K562 (cell line): ENCODE data around the gene OR1D2. TPM values are rescaled to one million over a fixed set of nuclear protein-coding genes. Genes with fewer than 3 reads are reported as not detected.

Source experiments
- MYNN ChIP-seq, 2 experiments: sonication (generic); formaldehyde crosslinking in 1 of 2; IDR thresholded peaks; 2 replicates each; pipeline versions ENCODE4 v1.5.0 to v1.6.1; 2016 to 2020; ENCODE audit warnings: antibody characterized with exemption in 1 of 2, missing genetic modification reagents in 1 of 2
- POLR2B ChIP-seq: fragments of 450-650 bp; IDR thresholded peaks from 2 replicates; pipeline ENCODE4 v1.6.1; 2018; ENCODE audit warnings: low read depth; ENCODE audit not compliant: partially characterized antibody
- ZNF707 ChIP-seq: fragments of 250-450 bp; sonication (Bioruptor Pico); conservative IDR thresholded peaks from 2 replicates; pipeline ENCODE4 v1.8.0; 2022; ENCODE audit warnings: inconsistent platforms, mild to moderate bottlenecking, moderate library complexity
- polyA plus RNA-seq, 8 experiments: library from polyadenylated mRNA; depleted of rRNA in 4 of 8; stranded (reverse) in 5 of 8; unstranded in 3 of 8; fragments of >200 nt; fragmentation: Nextera tagmentation in 2 of 8; fragmentation: Illumina TruSeq in 1 of 8; extraction: Ambion mirVana in 2 of 8; extraction: Trizol in 1 of 8; gene quantifications; 2 replicates each; pipeline versions ENCODE4 v1.2.1 to v1.2.3, GENCODE V29; 2011 to 2014; ENCODE audit warnings: inconsistent platforms in 1 of 8, missing spikeins in 1 of 8
- total RNA-seq, 7 experiments: library from RNA; depleted of rRNA in 6 of 7; stranded (reverse); fragments of >200 nt in 6 of 7; fragmentation: Illumina TruSeq in 2 of 7; extraction: Trizol in 2 of 7; gene quantifications; 2 replicates each; pipeline versions ENCODE4 v1.2.1 to v1.2.3, GENCODE V29; 2011 to 2021; ENCODE audit warnings: low replicate concordance in 1 of 7
- TF ChIP-seq, protein P1 (sequence below), 2 experiments: fragments of 450-650 bp in 1 of 2; sonication (generic) in 1 of 2; formaldehyde crosslinking in 1 of 2; IDR thresholded peaks; 2 replicates each; pipeline versions ENCODE4 v1.7.1 to v1.9.0; 2016 to 2022; ENCODE audit warnings: inconsistent platforms in 1 of 2, mild to moderate bottlenecking in 1 of 2, missing genetic modification reagents in 1 of 2
- TF ChIP-seq, protein P2 (sequence below), 2 experiments: IDR thresholded peaks in 1 of 2; conservative IDR thresholded peaks in 1 of 2; 2 replicates each; pipeline ENCODE4 v1.6.1; 2016; ENCODE audit warnings: low read depth in 2 of 2, mild to moderate bottlenecking in 1 of 2, missing compliant biosample characterization in 1 of 2, missing genetic modification characterization in 1 of 2, moderate library complexity in 1 of 2

The OR1D2 gene
- total and polyA plus RNA-seq, 9 of the 15 experiments (the other 6 are each of a cell fraction or from before 2014, with no cell fraction given), result not detected

DNA sequence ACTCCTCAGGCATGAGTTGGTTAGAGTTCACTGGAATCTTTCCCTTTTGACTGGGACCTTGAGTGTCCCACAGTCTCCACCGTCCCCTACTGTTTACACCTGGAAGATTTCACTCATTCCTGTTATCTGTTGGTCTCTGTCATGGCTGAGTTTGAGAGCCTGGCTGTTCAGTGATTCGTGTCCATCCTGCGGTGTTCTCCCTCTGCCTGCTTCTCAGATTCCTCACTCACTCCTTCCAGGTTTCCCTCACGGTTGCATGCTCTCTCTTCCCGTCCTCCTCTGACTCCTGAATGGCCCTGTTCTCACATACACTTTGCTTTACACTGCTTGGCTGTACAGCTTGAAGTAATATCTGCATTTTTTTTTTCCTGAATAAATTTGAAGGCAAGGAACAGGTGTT is 65.3 kb downstream of the OR1D2 start (continued):
- TF ChIP-seq, protein P1, sequence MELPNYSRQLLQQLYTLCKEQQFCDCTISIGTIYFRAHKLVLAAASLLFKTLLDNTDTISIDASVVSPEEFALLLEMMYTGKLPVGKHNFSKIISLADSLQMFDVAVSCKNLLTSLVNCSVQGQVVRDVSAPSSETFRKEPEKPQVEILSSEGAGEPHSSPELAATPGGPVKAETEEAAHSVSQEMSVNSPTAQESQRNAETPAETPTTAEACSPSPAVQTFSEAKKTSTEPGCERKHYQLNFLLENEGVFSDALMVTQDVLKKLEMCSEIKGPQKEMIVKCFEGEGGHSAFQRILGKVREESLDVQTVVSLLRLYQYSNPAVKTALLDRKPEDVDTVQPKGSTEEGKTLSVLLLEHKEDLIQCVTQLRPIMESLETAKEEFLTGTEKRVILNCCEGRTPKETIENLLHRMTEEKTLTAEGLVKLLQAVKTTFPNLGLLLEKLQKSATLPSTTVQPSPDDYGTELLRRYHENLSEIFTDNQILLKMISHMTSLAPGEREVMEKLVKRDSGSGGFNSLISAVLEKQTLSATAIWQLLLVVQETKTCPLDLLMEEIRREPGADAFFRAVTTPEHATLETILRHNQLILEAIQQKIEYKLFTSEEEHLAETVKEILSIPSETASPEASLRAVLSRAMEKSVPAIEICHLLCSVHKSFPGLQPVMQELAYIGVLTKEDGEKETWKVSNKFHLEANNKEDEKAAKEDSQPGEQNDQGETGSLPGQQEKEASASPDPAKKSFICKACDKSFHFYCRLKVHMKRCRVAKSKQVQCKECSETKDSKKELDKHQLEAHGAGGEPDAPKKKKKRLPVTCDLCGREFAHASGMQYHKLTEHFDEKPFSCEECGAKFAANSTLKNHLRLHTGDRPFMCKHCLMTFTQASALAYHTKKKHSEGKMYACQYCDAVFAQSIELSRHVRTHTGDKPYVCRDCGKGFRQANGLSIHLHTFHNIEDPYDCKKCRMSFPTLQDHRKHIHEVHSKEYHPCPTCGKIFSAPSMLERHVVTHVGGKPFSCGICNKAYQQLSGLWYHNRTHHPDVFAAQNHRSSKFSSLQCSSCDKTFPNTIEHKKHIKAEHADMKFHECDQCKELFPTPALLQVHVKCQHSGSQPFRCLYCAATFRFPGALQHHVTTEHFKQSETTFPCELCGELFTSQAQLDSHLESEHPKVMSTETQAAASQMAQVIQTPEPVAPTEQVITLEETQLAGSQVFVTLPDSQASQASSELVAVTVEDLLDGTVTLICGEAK (IDR thresholded peaks at IDR 0.05), result no peak
- TF ChIP-seq, protein P1 (CRISPR knock-in tag; IDR thresholded peaks at IDR 0.05), result no peak
- TF ChIP-seq MYNN (IDR thresholded peaks at IDR 0.05), result no peak
- no peak for TF ChIP-seq MYNN (CRISPR knock-in tag; IDR thresholded peaks at IDR 0.05)
- TF ChIP-seq ZNF707 (CRISPR knock-in tag), result no peak
- TF ChIP-seq POLR2B, result no peak
- TF ChIP-seq, protein P2, sequence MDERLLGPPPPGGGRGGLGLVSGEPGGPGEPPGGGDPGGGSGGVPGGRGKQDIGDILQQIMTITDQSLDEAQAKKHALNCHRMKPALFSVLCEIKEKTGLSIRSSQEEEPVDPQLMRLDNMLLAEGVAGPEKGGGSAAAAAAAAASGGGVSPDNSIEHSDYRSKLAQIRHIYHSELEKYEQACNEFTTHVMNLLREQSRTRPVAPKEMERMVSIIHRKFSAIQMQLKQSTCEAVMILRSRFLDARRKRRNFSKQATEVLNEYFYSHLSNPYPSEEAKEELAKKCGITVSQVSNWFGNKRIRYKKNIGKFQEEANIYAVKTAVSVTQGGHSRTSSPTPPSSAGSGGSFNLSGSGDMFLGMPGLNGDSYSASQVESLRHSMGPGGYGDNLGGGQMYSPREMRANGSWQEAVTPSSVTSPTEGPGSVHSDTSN (CRISPR knock-in tag; IDR thresholded peaks at IDR 0.05; ENCODE audit: low read depth), result no peak
- TF ChIP-seq, protein P2 (tag; conservative IDR thresholded peaks at IDR 0.05; ENCODE audit: low read depth), result no peak
- TF ChIP-seq, all 486 proteins: peak for 0

Other genes with a start within 250 kb of the OR1D2 start
- gene OR1D5, start 40.8 kb downstream of the OR1D2 start, total RNA-seq (2014; rRNA removed), result not detected in 2 replicates
- gene OR1D5, start 40.8 kb downstream of the OR1D2 start, total RNA-seq (2014; rRNA removed; fragmentation: Illumina TruSeq; extraction: Trizol), result not detected in 2 replicates
- not detected in 2 replicates for gene OR1D5, start 40.8 kb downstream of the OR1D2 start, total RNA-seq (2015; rRNA removed; fragmentation: Illumina TruSeq; extraction: Trizol)
- not detected in 2 replicates for gene OR1D5, start 40.8 kb downstream of the OR1D2 start, total RNA-seq (2021)
- gene OR1D5, start 40.8 kb downstream of the OR1D2 start, polyA plus RNA-seq (2011; rRNA removed), result not detected in 2 replicates
- gene OR1D5, start 40.8 kb downstream of the OR1D2 start, polyA plus RNA-seq (2014; fragmentation: Illumina TruSeq; extraction: Trizol), result not detected in 2 replicates
- not detected for gene OR1D5, start 40.8 kb downstream of the OR1D2 start, polyA plus RNA-seq (2014; fragmentation: Nextera tagmentation; extraction: Ambion mirVana)
- not detected in 2 replicates for gene OR1D5, start 40.8 kb downstream of the OR1D2 start, polyA plus RNA-seq (2014; rRNA removed)
- not detected in 2 replicates for gene OR1G1, start 23.1 kb upstream of the OR1D2 start, total RNA-seq (2014; rRNA removed)
- not detected in 2 replicates for gene OR1G1, start 23.1 kb upstream of the OR1D2 start, total RNA-seq (2014; rRNA removed; fragmentation: Illumina TruSeq; extraction: Trizol)
- not detected in 2 replicates for gene OR1G1, start 23.1 kb upstream of the OR1D2 start, total RNA-seq (2015; rRNA removed; fragmentation: Illumina TruSeq; extraction: Trizol)
- gene OR1G1, start 23.1 kb upstream of the OR1D2 start, total RNA-seq (2021), result not detected in 2 replicates
- gene OR1G1, start 23.1 kb upstream of the OR1D2 start, polyA plus RNA-seq (2011; rRNA removed), result not detected in 2 replicates
- not detected in 2 replicates for gene OR1G1, start 23.1 kb upstream of the OR1D2 start, polyA plus RNA-seq (2014; fragmentation: Illumina TruSeq; extraction: Trizol)
- gene OR1G1, start 23.1 kb upstream of the OR1D2 start, polyA plus RNA-seq (2014; fragmentation: Nextera tagmentation; extraction: Ambion mirVana), result not detected
- not detected in 2 replicates for gene OR1G1, start 23.1 kb upstream of the OR1D2 start, polyA plus RNA-seq (2014; rRNA removed)
- gene OR1A2, start 93.1 kb upstream of the OR1D2 start, total RNA-seq (2014; rRNA removed), result not detected in 2 replicates
- not detected in 2 replicates for gene OR1A2, start 93.1 kb upstream of the OR1D2 start, total RNA-seq (2014; rRNA removed; fragmentation: Illumina TruSeq; extraction: Trizol)
- gene OR1A2, start 93.1 kb upstream of the OR1D2 start, total RNA-seq (2015; rRNA removed; fragmentation: Illumina TruSeq; extraction: Trizol), result not detected in 2 replicates
- not detected in 2 replicates for gene OR1A2, start 93.1 kb upstream of the OR1D2 start, total RNA-seq (2021)
- gene OR1A2, start 93.1 kb upstream of the OR1D2 start, polyA plus RNA-seq (2011; rRNA removed), result not detected in 2 replicates
- gene OR1A2, start 93.1 kb upstream of the OR1D2 start, polyA plus RNA-seq (2014; fragmentation: Illumina TruSeq; extraction: Trizol), result not detected in 2 replicates
- not detected for gene OR1A2, start 93.1 kb upstream of the OR1D2 start, polyA plus RNA-seq (2014; fragmentation: Nextera tagmentation; extraction: Ambion mirVana)
- gene OR1A2, start 93.1 kb upstream of the OR1D2 start, polyA plus RNA-seq (2014; rRNA removed), result not detected in 2 replicates
- gene OR1A1, start 103.2 kb upstream of the OR1D2 start, total RNA-seq (2014; rRNA removed), result not detected in 2 replicates
- gene OR1A1, start 103.2 kb upstream of the OR1D2 start, total RNA-seq (2014; rRNA removed; fragmentation: Illumina TruSeq; extraction: Trizol), result not detected in 2 replicates
- not detected in 2 replicates for gene OR1A1, start 103.2 kb upstream of the OR1D2 start, total RNA-seq (2015; rRNA removed; fragmentation: Illumina TruSeq; extraction: Trizol)
- gene OR1A1, start 103.2 kb upstream of the OR1D2 start, total RNA-seq (2021), result not detected in 2 replicates
- gene OR1A1, start 103.2 kb upstream of the OR1D2 start, polyA plus RNA-seq (2011; rRNA removed), result not detected in 2 replicates
- not detected in 2 replicates for gene OR1A1, start 103.2 kb upstream of the OR1D2 start, polyA plus RNA-seq (2014; fragmentation: Illumina TruSeq; extraction: Trizol)
- not detected for gene OR1A1, start 103.2 kb upstream of the OR1D2 start, polyA plus RNA-seq (2014; fragmentation: Nextera tagmentation; extraction: Ambion mirVana)
- not detected in 2 replicates for gene OR1A1, start 103.2 kb upstream of the OR1D2 start, polyA plus RNA-seq (2014; rRNA removed)
- gene OR3A1, start 193.9 kb upstream of the OR1D2 start, total RNA-seq (2014; rRNA removed), result not detected in 2 replicates
- gene OR3A1, start 193.9 kb upstream of the OR1D2 start, total RNA-seq (2014; rRNA removed; fragmentation: Illumina TruSeq; extraction: Trizol), result not detected in 2 replicates
- gene OR3A1, start 193.9 kb upstream of the OR1D2 start, total RNA-seq (2015; rRNA removed; fragmentation: Illumina TruSeq; extraction: Trizol), result not detected in 2 replicates
- gene OR3A1, start 193.9 kb upstream of the OR1D2 start, total RNA-seq (2021), result not detected in 2 replicates
- not detected in 2 replicates for gene OR3A1, start 193.9 kb upstream of the OR1D2 start, polyA plus RNA-seq (2011; rRNA removed)
- not detected in 2 replicates for gene OR3A1, start 193.9 kb upstream of the OR1D2 start, polyA plus RNA-seq (2014; fragmentation: Illumina TruSeq; extraction: Trizol)
- not detected for gene OR3A1, start 193.9 kb upstream of the OR1D2 start, polyA plus RNA-seq (2014; fragmentation: Nextera tagmentation; extraction: Ambion mirVana)
- gene OR3A1, start 193.9 kb upstream of the OR1D2 start, polyA plus RNA-seq (2014; rRNA removed), result not detected in 2 replicates